GF-D8 (cell line): ENCODE results near the gene HES1.

ENCODE experiments used
- DNase-seq: peaks from one replicate; lab custom pipeline; 2025; lab: John Stamatoyannopoulos, UW

The HES1 gene

DNA sequence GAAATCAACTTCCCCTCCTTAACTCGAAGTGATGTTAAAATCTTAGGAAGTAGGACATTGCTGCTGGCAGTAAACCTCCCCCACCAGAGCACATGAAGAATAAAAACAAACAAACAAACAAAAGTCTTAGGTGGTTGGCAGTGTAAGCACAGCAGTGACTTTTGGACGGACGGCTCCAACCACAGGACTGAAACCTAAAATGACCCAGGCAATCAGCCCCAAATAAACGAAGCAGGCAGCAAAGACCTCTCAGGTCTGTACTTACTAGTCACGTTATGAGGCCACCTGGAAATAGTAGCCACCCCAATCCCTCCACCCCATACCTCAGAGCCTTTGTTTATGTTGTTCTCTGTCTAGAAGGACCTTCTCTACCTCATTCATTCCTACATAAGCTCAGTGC lies 33.5 kb upstream of the HES1 start:
- no peak for DNase-seq

DNA sequence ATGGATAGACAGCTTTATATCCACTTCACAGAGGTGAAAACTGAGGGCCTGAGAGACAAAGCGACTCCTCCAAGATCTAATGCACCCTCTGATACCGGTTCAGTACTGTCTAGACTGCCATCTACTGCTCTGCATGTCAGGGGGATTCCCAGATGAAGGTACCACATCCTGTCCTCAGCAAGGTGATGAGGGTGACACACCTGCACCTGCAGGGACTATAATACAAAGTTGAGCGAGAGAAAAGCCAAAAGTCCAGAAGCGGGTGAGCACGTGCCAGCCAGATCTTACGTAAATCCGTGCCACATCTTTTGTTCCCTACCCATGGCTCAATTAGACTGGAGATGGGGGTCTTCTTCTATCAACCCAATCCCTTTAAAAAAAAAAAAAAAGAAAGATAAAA lies 32.4 kb upstream of the HES1 start:
- DNase-seq = no peak

DNA sequence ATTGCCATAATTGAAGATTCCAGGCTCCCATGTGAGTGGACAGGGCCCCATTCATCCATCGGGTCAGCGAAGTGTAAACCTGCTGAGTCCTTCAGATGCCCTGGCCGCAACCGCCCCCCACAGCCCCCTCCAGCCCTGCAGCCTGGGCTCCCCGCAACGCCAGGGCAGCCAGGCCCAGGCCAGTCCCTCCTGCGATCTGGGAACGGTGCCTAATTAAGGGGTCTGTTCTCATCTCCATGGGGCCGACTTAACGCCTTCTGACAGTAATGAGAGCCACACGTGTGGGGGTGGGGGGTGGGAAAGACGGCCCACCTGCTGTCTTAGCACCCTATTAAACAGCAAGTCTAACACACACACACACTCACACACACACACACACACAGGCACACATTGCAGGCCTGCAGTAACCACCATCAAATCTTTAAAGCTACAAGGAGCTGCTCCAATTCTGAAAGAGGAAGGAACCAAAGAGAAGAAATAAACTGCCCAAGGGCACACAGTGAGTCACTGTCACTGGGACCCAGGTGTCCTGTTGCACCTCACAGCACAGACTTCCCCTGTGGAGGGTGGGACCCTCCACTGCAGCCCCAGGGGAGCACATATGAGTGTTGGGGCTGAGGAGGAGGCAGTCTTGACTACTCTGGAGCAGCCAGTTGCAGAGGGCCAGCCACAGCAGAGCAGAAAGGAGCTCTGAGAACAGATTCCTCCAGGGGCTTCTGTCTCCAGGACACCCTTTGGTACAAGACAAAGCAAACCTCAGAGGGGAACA lies 31.8 kb upstream of the HES1 start:
- DNase-seq = no peak

DNA sequence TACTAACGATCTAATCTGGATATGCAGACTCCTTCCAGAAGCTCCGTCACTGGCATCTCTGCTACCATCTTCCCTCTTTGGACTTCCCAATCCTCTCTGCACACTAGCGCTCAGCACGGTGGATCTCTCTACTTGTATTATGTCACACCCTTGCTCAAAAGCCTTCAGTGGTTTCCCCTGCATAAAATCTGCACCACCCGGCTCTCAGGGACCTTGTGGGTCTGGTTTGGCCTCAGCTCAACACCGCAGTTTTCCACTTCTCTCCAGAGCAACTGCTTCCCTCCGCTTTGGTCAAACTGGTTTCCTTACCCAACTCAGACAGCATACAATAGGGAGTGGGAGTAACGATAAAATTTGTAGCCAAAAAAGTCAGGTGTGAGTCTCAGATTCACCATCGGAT lies 30.7 kb upstream of the HES1 start:
- no peak for DNase-seq

DNA sequence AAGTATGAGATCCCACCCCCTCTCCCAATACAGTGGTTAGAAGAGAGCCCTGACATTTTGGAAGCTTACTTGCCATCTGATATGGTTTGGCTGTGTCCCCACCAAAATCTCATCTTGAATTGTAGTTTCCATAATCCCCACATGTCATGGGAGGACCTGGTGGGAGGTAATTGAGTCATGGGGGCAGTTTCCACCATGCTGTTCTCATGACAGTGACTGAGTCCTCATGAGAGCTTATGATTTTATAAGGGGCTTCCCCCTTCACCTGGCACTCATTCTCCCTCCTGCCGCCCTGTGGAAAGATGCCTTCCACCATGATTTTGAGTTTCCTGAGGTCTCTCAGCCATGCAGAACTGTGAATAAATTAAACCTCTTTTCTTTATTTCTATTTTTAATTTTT lies 28.8 kb upstream of the HES1 start:
- no peak for DNase-seq

DNA sequence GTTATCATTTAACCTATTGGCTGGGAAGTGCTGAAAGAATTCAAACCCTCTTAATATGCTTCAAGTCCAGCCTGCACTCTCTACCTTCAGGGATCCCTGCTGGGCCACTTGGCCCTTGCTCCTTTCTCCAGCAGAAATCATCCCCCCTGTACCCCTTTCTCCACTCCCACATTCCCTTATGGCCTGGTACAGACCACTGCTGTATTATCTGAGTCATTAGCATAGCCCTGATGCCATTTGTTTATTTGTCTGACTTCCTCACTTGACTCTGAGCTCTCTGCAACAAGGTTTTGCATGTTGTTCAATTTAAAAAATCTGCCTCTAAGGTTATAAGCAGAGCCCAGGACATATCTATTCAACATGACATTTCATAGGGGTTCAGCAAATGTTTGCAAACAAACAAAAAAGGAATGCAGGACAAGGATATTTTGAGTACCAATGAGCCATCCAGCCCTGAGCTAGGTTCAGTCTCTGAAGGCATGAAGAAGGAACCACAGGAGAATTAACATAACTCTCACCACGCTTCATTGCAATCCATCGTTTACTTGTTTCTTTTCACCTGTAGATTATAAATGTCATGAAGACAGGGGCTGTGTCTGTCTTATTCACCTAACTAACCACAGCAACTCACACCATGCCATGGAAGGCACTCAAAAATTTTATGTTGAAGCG lies 26.6 kb upstream of the HES1 start:
- DNase-seq = no peak

DNA sequence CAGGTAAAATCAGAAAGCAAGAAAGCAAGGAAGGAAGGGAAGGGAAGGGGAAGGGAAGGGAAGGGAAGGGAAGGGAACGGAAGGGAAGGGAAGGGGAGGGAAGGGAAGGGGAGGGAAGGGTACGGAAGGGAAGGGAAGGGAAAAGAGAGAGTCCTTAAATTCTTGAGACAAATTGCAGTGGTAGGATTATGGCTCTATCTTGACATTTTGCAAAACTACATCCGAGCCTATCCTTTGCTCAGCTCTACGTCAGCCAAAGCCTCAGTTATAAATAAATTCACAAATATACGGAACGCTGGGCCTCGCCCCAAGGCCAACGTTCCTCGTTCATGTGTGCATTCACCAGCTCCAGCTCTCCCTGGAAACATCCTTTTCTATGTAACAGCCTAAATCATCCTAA lies 25.5 kb upstream of the HES1 start:
- no peak for DNase-seq

DNA sequence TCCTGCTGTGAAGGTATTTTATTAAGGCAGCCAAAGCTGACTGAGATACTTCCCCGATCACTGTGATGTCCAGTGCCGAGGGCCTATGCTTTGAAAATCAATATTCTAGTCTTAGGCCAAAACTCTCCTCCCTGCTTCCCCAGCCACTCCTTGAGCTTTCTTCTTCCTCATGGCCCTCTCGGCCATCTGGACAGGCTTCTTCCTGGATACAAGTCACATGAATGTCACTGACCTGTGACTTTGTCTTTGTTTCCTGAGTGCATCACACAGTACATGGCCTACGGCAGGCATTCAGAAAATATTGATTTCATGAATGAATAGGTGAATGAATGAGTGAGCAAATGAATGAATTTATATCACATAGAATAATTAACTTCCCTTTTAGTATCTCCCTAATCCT lies 24.6 kb upstream of the HES1 start:
- DNase-seq = no peak

DNA sequence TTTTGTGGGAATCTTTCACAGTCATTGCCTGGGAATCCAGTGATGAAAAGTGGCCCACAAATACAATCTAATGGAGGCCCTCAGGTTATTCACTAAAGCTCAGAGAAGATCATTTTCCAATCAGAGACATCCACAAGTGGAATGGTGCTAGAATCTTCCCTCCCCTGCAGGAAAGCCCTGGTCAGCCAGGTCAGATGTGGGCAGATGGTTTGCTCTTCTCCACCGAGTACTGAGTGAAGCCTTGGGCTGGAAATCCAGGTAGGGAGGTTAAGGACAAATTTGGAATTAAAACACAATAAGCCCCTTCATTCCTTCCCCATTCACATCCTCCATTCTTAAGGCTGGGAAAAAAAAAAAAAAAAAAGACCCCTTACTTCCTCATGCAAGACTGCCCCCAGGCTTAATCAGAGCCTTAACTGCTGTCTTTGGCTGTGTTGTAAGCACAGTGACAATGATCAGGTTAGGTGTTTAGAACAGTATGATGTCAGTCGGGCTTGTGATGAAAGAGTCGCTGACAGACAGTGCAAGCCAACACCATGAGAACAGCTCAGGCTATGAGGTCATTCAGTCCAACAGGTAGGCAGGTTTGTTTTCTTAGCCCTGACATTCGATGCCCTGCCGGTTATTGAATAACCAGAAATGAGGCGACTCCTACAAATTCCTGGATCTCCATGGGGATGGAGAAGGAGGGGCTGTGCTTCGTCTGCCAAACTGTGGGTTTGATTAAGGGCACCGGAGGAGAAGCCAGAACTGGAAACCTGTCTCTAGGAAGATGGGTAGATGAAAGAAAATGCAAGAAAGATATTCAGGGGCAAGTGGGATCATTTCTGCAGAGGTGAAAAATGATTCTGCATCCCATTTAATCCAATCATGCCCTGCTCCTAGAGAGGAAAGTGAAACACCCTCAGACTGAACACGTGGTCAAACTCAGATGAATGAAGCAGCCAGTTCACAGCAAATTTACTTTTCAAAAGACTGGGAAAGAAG lies 23.5 kb upstream of the HES1 start:
- no peak for DNase-seq

DNA sequence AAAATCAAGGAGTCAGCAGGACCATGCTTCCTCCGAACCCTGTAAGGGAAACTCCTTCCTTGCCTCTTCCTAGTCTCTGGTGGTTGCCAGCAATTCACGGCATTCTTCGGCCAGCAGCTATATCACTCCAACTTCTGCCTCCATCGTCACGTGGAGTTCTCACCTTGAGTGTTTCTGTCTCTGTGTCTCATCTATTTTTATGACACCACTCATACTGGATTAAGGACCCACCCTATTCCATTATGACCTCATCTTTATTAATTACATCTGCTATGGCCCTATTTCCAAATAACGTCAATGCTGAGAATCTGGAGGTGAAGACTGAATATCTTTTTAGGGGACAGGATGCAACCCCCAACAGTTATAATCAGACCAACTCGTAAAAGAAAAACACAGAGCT lies 21.8 kb upstream of the HES1 start:
- no peak for DNase-seq

DNA sequence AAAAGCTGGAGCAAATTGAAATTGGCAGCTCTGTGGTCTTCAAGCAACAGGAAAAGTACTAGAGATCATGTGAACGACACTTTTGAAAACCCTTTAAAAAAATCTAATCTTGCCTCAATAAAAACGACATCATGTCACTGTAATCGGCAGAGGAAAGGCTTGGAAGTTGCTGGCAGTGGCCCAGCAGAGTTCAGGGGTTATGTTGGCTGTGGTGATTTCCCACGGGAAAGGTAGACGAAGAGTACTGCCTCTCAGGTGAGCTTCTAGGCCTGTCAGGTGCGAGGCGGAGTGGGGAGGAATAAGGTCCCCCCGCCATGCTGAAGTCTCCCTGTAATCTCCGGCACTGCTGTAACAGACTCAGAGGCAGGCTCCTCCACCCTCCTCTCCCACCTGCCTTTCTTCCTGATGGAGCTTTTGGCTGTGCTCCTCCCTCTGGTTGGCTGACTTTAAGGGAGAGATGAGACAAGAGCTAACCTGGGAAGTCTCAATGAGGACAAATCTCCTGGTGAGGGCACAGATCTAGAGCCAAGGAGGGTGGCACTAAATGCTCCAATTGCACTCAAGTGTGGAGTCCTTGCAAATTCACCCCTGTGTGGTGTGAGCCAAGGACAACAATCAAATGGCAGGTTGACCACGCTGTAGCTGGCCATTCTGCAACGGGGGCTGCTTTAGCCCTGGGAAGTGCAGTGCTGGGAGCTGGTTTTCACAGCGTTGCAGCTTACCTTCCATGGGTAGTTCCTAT lies 18.7 kb upstream of the HES1 start:
- no peak for DNase-seq

DNA sequence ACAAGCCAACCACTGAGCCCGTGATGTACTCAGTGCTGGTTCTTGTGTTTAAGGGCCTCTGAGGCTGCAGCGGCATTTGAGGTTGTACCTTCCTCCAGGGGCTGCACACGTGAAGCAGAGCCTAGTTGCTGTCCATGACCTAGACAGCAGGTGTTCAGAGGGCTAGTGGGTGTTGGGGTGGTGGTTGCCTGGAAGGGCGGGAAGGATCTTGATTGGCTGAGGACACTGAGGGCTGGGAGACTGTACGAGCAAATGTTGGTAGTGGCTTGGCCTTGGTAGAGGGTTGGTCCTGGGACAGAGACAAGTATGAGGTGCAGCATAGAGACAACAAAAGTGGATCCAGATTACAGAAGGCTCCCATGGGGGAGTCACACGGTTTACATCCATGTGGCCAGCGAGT lies 17.0 kb upstream of the HES1 start:
- no peak for DNase-seq

DNA sequence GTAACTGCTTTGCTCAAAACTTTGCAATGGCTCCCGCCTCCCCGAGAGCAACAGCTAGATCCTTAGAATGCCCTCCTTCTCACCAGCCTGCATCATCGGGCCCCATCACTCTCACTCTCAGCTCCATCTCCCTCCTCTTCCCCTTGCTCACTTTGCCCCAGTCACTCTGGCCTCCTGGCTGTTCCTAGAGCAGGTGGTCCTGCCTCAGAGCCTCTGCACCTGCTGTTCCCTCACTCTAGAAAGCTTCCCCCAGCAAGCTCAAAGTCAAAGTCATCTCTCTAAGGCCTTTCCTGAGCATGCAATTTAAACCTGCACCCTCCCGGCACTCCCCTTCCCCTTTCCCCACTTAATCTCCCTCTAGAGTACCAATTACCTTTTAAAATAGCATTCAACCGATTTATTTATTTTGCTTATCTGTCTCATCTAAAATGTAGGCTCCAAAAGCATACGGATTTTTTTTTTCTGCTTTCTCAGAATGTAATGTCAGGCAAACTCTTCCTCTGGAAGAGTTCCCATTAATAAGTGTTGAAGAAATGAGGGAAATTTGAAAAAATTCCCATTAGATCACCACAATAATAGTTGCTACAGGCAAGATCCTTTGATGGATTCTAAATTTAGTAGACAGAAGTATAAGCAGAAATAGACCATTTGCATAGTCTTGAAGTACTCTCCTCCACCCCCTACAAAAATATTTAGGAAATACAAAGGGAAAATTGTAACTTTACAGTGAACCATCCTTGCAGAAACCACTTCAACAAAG lies 15.9 kb upstream of the HES1 start:
- DNase-seq = no peak

DNA sequence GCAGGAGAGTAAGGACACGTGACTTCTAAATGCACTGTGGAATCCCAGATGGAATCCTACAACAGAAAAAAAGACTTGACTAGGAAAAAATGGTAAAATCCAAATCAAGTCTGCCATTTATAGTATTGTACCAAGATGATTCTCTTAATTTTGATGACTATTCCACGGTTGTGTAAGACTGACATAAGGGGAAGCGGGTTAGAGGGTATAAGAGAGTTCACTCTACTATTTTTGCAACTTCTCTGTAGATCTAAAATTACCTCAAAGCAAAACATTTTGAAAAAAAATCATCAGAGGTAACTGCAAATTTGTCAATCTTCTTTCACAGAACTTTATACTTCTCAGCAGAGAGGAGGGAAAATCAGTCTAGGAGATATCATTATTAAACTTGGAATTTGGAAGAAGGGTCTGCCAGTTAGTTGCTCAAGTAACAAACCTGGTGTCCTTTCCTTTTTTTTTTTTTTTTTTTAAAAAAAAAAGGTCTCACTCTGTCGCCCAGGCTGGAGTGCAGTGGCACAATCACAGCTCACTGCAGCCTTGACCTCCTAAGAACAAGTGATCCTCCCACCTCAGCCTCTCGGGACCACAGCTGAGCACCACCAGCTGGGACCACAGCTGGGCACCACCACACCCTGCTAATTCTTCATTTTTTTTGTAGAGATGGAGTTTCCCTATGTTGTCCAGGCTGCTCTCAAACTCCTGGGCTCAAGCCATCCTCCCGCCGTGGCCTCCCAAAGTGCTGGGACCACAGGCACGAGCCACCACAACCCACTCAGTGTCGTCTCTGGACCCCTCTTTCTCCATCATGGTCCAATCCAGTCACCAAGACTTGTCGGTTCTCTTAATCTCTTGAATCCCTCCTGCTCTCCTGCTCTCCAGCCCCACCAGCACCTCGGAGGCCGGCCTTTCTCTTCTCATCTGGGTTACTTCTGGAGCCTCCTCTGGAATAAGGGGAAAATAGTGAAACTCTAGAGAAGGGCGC lies 14.9 kb upstream of the HES1 start:
- no peak for DNase-seq

DNA sequence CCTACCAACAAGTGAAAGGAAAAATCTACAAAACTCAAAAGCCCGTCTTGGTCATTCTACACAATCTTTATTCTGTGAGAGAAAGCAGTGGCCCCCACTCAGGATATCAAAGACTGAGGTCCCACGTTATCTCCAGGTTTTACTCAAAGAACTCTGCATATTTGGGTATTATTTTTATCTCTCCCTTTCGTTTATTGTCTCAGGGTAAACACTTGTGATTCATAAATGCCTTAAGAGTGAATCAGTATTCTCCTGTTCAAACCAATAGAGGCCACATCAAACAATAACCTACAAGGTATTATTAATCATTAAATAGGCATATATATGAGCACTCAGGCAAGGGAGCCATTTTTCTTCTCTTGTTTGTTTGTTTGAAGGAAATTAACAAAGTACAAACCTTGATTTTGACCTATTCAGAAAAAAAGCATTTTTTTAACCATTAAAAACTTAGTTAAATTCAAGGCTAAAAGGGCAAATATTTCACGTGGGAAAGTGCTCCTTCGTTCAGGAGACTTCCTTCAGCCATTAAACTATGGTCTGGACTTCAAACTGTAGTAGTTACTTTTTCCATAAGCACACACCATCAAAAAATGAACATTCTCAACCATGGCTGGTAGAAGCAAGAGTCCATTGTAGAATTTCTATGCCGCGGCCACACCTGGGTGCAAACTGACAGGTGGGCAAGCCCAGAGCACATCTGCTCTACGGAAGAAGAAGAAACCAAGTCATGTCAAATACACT lies 13.9 kb upstream of the HES1 start:
- DNase-seq = no peak

DNA sequence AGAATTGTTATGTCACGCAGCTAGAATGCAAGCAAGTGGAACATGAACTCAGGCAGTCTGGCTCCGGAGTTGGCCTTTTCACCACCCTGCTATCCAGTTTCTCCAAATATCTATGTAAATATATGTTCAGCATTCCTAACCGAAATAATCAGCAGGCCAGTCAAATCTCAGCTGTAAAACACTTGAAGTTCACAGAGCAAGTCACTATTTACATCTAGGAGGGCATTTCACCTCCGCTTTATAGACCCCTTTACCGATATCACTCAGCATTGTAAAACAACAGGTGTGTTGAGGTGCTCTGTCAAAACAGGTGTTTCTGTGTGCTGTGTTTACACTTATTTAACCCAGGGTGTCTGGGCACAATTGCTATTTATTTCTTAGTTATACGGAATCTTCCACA lies 12.2 kb upstream of the HES1 start:
- DNase-seq = no peak

DNA sequence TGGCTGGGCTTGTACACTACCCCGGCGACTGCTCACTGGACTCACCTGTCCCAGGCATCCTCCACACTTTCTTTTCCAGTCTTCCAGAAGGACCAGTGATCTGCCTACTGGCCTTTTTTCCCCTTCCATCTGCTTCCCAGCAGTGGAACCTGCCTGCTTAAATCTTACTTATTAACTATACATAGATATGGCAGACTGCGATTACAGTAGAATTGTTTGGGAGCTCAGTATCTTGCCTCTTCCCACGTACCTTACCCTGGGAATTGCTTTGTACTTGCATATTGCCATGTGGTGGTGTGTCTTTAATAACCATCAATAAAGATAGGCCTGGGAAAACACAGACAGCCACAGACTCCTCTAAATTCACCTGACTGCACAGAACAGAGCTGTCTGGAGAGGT lies 11.8 kb upstream of the HES1 start:
- no peak for DNase-seq

DNA sequence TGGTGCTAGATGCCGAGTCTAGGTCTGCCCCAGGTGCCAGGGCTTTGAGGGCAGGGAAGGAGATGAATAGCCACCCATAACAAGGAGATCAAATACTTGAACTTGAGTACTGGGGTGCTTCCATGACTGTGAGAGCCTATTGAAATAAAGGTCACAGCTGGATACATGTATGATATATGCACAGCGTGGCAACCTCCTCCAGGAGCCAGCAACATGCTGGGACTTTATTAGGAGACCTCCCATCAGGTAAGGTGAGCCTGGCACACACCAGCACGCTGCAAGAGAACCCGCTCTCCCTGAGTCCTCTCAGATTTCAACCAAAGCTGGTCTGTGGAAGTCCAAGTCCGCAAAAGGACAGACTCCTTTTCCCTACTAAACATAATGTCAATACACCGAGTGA lies 10.5 kb upstream of the HES1 start:
- no peak for DNase-seq

DNA sequence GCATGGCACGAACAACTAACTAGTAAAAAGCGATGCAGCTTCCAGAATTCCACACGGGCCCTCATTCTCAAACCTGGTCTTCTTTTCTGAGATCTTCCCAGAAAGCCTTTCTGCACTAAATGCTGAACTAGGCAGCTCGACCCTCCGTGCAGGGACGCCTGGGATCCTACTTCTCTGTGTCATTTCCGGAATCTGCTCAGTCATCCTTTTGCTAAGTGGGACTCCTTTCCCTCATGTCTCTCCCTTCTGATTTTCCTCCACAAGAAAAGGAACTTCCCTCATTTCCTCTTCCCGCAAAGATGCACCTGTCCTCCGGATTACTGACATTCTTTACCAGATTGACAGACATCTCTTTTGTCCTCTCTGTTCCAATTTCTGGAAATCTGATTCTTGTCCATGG lies 9.2 kb upstream of the HES1 start:
- DNase-seq = no peak
